Activated naive CD8-positive, alpha-beta T cell treated with anti-CD3 and anti-CD28 coated beads, Interleukin-2, amount 50 U/mL, for 24 hours (primary cell): ENCODE results near the gene CFAP73.

ENCODE experiments used
- ATAC-seq: fragments of 150-1000 bp; cut with Tn5 transposase; one replicate; pipeline ENCODE4 v1.10.0; 2021
- DNase-seq: peaks from one replicate; pipeline ENCODE4 v3.0.0; 2021
- H3K27ac Mint-ChIP-seq: one replicate; pipeline ENCODE4 v1.8.0; 2021; ENCODE audit warnings: mild to moderate bottlenecking, mixed read lengths
- H3K27me3 Mint-ChIP-seq: one replicate; pipeline ENCODE4 v1.8.0; 2021; ENCODE audit warnings: mixed read lengths
- H3K36me3 Mint-ChIP-seq: one replicate; pipeline ENCODE4 v1.8.0; 2021; ENCODE audit warnings: low read depth, mixed read lengths
- H3K4me1 Mint-ChIP-seq: one replicate; pipeline ENCODE4 v1.8.0; 2021; ENCODE audit warnings: mixed read lengths
- H3K4me3 Mint-ChIP-seq: one replicate; pipeline ENCODE4 v1.8.0; 2021; ENCODE audit warnings: mild to moderate bottlenecking, moderate library complexity, mixed read lengths
- H3K9me3 Mint-ChIP-seq: one replicate; pipeline ENCODE4 v1.8.0; 2021; ENCODE audit warnings: mixed read lengths

Gene CFAP73

DNA sequence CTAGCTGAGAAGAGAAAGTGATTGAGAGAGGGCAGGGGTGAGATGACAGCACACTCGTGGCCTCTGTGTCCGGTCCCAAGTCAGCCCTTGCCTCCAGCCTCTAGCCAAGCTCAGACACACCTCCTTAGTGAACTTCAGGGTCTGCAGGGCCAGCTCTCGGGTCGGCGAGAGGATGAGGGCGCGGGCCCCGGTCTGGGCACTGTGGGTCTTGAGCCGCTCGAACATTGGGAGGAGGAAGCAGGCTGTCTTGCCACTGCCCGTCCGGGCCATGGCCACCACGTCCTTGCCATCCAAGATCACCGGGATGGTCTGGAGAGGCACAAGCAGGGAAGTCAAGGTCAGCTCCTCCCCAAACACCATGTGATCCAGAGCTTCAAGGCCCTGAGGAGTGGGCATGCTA, 29.5 kb downstream of the CFAP73 start:
- Mint-ChIP-seq H3K27me3 (no peaks in the 10 kb centered on the region), H3K27ac (no peak overlapping the region), H3K4me3 (no peak overlapping the region), H3K4me1 (peaks cover 18% of the 10 kb centered on the region), H3K9me3 (no peaks in the 10 kb centered on the region), H3K36me3 (peaks cover 57% of the 10 kb centered on the region)
- ATAC-seq (no peak), DNase-seq (no peak)

DNA sequence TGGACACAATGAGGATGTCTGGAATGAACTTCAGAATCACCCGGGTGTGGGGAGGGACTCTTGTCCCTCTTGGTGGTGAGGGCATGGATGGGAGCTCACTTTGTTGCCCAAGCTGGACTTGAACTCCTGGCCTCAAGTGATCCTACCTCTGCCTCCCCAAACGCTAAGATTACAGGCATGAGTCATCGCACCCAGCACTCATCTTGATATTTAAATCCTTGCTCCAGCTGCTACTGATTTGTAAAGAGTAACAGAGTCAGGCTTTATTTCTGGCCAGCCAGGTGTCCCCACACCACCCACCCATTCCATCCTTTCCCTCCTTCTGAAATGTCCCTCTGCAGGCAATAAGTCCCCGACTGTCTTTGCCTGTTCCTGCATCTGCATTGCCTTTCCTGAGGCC, 30.8 kb downstream of the CFAP73 start:
- H3K27me3 Mint-ChIP-seq: no peaks in the 10 kb centered on the region
- ATAC-seq (no peak), DNase-seq (no peak)
- H3K36me3 Mint-ChIP-seq: peaks cover 51% of the 10 kb centered on the region
- H3K9me3 Mint-ChIP-seq: no peaks in the 10 kb centered on the region
- H3K4me3 Mint-ChIP-seq: no peak overlapping the region
- no peak overlapping the region for H3K27ac Mint-ChIP-seq
- peaks cover 21% of the 10 kb centered on the region for H3K4me1 Mint-ChIP-seq

DNA sequence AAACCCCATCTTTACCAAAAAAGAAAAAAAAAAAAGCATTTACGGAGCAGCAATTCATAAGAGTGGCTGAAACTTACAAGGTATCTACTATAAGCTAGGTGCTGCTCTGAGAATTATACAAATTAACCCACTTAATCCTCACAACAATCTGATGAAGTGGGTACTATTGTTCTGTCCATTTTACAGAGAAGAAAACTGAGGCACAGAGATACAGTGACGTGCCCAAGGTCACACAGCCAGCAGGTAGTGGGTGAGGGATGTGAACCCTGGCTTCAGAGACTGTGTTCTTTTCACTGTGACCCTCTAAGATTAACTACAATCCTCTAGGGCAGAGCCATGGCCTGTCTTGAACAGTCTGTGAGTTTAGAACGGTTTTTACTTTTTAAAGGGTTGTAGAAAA, 32.5 kb downstream of the CFAP73 start:
- peaks cover 50% of the 10 kb centered on the region for H3K36me3 Mint-ChIP-seq
- ATAC-seq: no peak

DNA sequence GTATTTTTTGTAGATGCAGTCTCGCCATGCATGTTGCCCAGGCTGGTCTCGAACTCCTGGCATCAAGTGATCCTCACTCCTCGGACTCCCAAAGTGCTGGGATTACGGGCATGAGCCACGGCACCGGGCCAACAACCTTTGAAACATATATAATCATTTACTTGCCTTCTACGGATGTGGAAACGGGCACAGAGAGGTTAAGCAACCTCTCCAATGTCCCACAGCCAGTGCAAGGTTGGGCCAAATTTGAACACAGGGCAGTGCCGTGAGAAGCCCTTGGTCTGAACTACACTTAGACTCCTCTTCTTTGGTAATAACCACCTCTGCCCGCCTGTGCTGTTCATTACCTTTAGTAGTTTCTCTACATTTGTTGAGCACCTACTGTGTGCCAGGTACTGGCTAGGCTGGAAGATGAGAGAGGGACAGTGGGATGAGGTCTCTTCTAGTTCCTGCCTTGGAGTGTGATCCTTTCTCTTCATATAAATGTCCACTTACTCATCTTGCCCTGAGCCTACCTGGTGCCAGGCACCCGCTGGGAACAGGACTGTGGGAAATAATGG, 33.6 kb downstream of the CFAP73 start:
- ATAC-seq (no peak), DNase-seq (no peak)
- peak overlapping the region; percentile 98 for H3K4me3 Mint-ChIP-seq
- peaks cover 40% of the 10 kb centered on the region for H3K4me1 Mint-ChIP-seq
- no peaks in the 10 kb centered on the region for H3K9me3 Mint-ChIP-seq
- peak overlapping the region; percentile 96 for H3K27ac Mint-ChIP-seq
- H3K36me3 Mint-ChIP-seq: peaks cover 45% of the 10 kb centered on the region
- H3K27me3 Mint-ChIP-seq: no peaks in the 10 kb centered on the region

More for the DNA sequence above, 32.5 kb downstream of the CFAP73 start:
- Mint-ChIP-seq H3K9me3 (no peaks in the 10 kb centered on the region), H3K27me3 (no peaks in the 10 kb centered on the region), H3K4me1 (peaks cover 31% of the 10 kb centered on the region), H3K27ac (no peak overlapping the region), H3K4me3 (no peak overlapping the region)
- DNase-seq: no peak

DNA sequence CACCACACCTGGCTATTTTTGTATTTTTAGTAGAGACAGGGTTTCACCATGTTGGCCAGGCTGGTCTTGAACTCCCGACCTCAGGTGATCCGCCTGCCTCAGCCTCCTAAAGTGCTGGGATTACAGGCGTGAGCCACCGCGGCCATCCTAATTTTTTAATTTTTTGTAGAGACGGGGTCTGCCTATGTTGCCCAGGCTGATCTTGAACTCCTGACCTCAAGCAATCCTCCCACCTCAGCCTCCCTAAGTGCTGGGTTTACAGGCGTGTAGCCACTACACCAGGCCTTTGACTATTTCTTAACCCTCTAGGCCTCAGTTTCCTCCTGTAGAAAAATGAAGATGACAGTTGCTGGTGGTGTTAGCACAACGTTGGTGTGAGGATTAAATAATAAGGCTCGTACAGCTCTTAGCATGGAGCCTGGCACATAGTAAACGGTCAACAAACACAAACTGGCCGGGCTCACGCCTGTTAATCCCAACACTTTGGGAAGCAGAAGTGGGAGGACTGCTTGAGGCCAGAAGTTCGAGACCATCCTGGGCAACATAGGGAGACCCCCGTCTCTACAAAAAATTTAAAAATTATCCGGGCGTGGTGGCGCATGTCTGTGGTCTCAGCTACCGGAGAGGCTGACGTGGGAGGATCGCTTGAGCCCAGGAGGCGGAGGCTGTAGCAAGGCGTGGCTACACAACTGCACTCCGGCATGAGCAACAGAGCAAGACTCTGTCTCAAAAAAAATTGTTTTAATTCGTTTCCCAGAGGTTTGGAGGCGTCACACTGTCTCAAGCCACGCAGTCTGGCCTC, 34.8 kb downstream of the CFAP73 start:
- peaks cover 47% of the 10 kb centered on the region for H3K4me1 Mint-ChIP-seq
- peak overlapping the region; percentile 96 for H3K27ac Mint-ChIP-seq
- no peaks in the 10 kb centered on the region for H3K27me3 Mint-ChIP-seq
- peaks cover 40% of the 10 kb centered on the region for H3K36me3 Mint-ChIP-seq
- peak overlapping the region; percentile 98 for H3K4me3 Mint-ChIP-seq
- no peaks in the 10 kb centered on the region for H3K9me3 Mint-ChIP-seq
- ATAC-seq (peak; percentile 70), DNase-seq (no peak)

DNA sequence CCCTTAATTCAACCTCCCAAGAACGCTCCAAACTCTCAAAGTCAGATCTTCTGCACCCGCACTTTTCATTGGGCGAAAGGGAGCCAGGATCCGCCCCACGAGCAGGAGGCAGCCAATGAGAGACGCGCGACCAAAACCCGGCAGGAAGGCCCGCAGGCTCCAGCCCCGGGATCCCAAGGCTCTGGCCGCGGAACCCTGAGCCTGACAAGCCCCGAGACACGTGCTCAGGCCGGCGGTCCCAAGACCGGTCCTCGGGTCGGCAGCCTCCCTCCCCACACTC, 35.3 kb downstream of the CFAP73 start:
- DNase-seq (peak; percentile 88), ATAC-seq (peak; percentile 88)
- Mint-ChIP-seq H3K27me3 (no peaks in the 10 kb centered on the region), H3K9me3 (no peaks in the 10 kb centered on the region), H3K4me1 (peaks cover 48% of the 10 kb centered on the region), H3K27ac (peak overlapping the region; percentile 96), H3K4me3 (peak overlapping the region; percentile 98), H3K36me3 (peaks cover 38% of the 10 kb centered on the region)

DNA sequence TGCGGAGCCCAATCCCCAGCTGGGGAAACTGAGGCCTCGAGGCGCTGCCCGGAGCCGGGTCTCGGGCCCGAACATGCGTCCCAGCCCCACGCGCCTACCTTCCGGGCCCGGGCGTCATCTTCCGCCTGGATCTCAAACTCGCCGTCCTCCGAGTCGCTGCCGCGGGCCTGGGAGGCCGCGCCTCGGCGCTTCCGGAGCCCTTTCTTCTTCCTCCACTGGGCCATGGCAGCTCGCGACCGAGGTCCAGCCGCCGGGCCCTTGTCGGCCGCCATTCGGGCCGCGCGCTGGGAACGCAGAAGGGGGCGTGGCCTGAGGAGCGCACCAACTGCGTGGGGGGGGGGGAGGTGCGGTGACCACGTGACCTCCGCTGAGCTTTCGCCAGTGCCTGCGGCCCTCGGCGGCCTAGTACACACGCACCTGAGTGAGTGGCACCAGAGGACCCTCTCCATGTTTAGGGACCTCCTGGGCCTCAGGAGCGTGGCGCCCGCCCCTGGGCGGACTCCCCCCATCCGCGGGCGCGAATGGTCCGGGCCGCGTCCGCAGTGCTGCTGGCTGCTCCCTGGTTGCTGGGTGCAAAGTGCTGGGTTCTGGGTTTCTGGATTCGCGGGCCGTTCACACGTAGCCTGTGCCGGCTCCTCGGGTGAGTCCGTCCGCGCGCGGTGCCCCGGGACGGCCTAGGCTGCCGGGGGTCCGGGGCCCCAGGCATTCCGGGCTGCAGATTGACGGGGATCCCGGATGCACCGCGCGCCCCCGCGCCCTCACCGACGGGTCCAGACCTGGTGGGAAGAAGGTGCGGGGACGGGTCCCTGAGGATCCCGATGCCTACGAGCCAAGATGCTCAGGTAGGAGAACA, 35.9 kb downstream of the CFAP73 start, which contains the start of the genes DDX54 and RITA1:
DDX54 (minus strand) TSS at position 299 of the 853 bp plus-strand sequence; CDS start at position 272, 27 bp downstream.
RITA1 (plus strand) TSS at position 542 of the 853 bp plus-strand sequence. CDS start 1,026 bp downstream, outside the sequence.
- DNase-seq (peak; percentile 86), ATAC-seq (peak; percentile 62)
- Mint-ChIP-seq H3K36me3 (peaks cover 33% of the 10 kb centered on the region), H3K4me3 (peak within 1 kb of the TSS; percentile 98), H3K4me1 (peaks cover 48% of the 10 kb centered on the region), H3K27ac (peak within 1 kb of the TSS; percentile 96), H3K27me3 (no peaks in the 10 kb centered on the region), H3K9me3 (no peaks in the 10 kb centered on the region)

DNA sequence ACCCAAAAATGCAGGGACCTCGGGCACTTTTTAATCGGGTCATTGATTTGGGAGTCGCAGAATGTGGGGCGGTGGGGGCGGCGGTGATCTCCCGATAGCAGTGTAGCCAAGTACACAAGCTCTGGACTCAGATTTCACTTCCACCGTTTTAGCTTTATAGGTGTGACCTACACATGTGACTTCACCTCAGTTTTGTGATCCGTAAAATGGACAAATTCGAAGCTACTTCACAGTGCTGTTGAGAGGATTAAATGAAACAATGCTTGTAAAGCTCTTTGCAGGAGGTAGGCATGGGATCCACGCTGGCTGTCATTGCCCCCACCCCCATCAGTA, 36.5 kb downstream of the CFAP73 start:
- no peaks in the 10 kb centered on the region for H3K9me3 Mint-ChIP-seq
- DNase-seq (no peak), ATAC-seq (no peak)
- no peaks in the 10 kb centered on the region for H3K27me3 Mint-ChIP-seq
- H3K4me1 Mint-ChIP-seq: peaks cover 48% of the 10 kb centered on the region
- peaks cover 32% of the 10 kb centered on the region for H3K36me3 Mint-ChIP-seq
- peak overlapping the region; percentile 98 for H3K4me3 Mint-ChIP-seq
- H3K27ac Mint-ChIP-seq: peak overlapping the region; percentile 96

DNA sequence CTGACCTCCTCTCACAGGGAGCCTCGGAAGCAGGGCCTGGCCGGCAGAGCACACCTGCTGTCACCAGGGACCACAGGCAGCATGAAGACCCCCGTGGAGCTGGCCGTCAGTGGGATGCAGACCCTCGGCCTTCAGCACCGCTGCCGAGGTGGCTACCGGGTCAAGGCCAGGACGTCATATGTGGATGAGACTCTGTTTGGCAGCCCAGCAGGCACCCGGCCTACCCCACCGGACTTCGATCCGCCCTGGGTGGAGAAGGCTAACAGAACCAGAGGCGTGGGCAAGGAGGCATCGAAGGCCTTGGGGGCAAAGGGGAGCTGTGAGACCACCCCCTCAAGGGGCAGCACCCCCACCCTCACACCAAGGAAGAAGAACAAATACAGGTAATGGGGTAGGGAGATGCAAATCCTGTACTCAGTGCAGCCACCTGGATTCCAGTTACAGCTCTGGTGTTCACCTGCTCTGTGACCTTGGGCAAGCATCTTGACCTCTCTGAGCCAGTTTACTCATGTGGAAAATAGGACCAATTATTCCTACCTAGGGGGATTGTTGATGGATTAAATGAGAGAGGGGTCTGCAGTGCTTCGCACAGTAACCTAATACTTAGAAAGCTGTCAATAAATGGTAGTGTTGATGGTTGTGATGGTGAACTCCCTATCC, 37.3 kb downstream of the CFAP73 start:
- peaks cover 46% of the 10 kb centered on the region for H3K4me1 Mint-ChIP-seq
- peak overlapping the region; percentile 98 for H3K4me3 Mint-ChIP-seq
- DNase-seq (no peak), ATAC-seq (no peak)
- H3K27me3 Mint-ChIP-seq: no peaks in the 10 kb centered on the region
- peak overlapping the region; percentile 96 for H3K27ac Mint-ChIP-seq
- H3K36me3 Mint-ChIP-seq: peaks cover 32% of the 10 kb centered on the region
- no peaks in the 10 kb centered on the region for H3K9me3 Mint-ChIP-seq

DNA sequence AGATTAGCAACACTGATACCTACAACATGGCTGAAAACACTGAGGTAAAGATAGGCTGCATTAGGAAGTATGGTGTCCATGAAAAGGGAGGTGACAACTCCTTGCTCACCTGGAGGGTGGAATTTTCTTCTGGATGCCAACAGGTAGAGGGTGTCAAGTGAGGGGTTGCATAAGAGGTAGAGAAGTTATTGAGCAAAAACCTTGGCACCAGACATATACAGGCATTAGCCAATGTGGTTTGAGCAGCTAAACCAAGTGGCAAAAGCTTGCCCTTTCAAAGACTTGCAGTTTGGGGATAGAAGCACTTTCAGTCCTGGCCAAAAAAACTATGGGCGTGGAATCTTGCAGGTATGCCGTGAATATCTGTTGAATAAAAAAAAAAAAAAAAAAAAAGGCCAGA, 39.8 kb downstream of the CFAP73 start:
- peaks cover 35% of the 10 kb centered on the region for H3K4me1 Mint-ChIP-seq
- H3K36me3 Mint-ChIP-seq: peaks cover 31% of the 10 kb centered on the region
- no peaks in the 10 kb centered on the region for H3K27me3 Mint-ChIP-seq
- H3K27ac Mint-ChIP-seq: no peak overlapping the region
- DNase-seq (no peak), ATAC-seq (no peak)
- H3K4me3 Mint-ChIP-seq: no peak overlapping the region
- no peaks in the 10 kb centered on the region for H3K9me3 Mint-ChIP-seq

DNA sequence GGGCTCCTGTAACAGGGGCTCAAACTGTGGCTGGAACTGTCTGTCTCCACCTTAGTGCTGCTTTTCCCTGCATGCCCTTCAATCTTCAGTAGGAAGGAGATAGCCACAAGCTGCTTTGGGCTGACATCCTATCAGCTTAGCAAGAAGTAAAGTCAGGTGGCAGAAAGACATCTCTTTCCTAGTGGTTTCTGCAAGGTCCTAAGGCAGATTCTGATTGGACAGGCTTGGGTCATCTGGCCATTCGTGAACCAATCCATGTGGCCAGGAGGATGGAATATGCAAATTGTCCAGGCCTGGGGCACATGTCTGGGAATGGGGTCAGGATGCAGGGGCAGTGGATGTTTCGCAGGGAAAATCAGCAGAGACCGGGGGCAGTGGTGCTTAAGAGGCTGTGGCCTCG, 41.2 kb downstream of the CFAP73 start:
- H3K4me3 Mint-ChIP-seq: no peak overlapping the region
- H3K27ac Mint-ChIP-seq: no peak overlapping the region
- peaks cover 31% of the 10 kb centered on the region for H3K4me1 Mint-ChIP-seq
- H3K36me3 Mint-ChIP-seq: peaks cover 31% of the 10 kb centered on the region
- DNase-seq: no peak
- H3K9me3 Mint-ChIP-seq: no peaks in the 10 kb centered on the region
- no peak for ATAC-seq
- H3K27me3 Mint-ChIP-seq: no peaks in the 10 kb centered on the region

DNA sequence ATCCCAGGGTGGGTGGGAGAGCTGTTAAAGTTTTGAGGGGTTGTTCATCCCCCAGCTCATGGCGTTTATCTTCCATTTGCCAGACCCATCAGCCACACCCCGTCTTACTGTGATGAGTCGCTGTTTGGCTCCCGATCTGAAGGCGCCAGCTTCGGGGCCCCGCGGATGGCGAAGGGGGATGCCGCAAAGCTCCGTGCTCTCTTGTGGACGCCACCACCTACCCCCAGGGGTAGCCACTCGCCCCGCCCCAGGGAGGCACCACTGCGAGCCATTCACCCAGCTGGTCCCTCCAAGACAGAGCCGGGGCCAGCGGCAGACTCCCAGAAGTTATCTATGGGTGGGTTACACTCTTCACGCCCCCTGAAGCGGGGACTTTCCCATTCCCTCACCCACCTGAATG, 41.7 kb downstream of the CFAP73 start:
- no peak overlapping the region for H3K27ac Mint-ChIP-seq
- ATAC-seq: no peak
- H3K36me3 Mint-ChIP-seq: peaks cover 30% of the 10 kb centered on the region
- no peak for DNase-seq
- H3K9me3 Mint-ChIP-seq: no peaks in the 10 kb centered on the region
- H3K4me3 Mint-ChIP-seq: no peak overlapping the region
- peaks cover 28% of the 10 kb centered on the region for H3K4me1 Mint-ChIP-seq
- H3K27me3 Mint-ChIP-seq: no peaks in the 10 kb centered on the region

DNA sequence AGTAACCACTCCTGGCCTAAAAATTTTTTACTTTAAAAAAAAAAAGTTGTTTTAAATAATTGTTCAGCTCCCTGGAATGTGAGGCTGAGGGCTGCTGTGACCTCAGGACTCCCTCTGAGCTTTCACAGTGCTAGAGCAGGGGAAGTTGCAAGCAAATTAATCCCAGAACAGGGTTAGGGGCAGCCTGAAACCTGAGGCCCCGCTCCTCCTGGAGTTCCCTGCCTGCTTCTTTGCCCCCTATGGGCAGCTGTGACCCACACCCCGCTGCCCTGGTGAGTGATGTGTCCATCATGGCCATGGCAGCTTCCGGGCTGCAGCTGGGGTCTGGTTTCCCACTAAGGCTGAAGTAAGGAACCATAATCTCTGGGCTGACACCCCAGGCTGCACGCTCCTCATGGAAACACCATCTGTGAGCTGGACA, 45.5 kb downstream of the CFAP73 start:
- Mint-ChIP-seq H3K36me3 (peaks cover 8% of the 10 kb centered on the region), H3K4me1 (peaks cover 6% of the 10 kb centered on the region), H3K9me3 (no peaks in the 10 kb centered on the region), H3K27me3 (no peaks in the 10 kb centered on the region), H3K4me3 (no peak overlapping the region), H3K27ac (no peak overlapping the region)
- ATAC-seq (no peak), DNase-seq (no peak)

DNA sequence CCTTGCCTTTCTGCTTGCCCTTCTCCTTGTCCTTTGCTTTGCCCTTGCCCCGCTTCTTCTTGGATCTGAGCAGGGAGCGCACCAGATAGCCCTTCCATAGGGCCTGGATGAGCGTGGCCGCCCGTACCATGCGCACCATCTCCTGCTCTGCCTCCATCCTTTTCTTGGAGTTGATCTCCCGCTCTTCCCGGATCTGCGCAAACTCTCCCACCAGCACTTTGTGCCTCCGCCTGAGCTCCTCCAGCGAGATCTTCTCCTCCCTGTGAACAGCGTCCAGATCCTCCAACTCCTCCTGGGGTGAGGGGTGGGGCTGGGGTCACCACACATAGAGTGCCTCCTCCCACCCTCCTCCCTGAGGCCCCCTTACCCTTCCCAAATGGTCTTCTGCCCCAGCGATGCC, 46.1 kb downstream of the CFAP73 start:
- no peaks in the 10 kb centered on the region for H3K27me3 Mint-ChIP-seq
- no peaks in the 10 kb centered on the region for H3K9me3 Mint-ChIP-seq
- no peak for DNase-seq
- H3K4me3 Mint-ChIP-seq: no peak overlapping the region
- ATAC-seq: no peak
- H3K36me3 Mint-ChIP-seq: peaks cover 8% of the 10 kb centered on the region
- H3K27ac Mint-ChIP-seq: no peak overlapping the region
- peaks cover 6% of the 10 kb centered on the region for H3K4me1 Mint-ChIP-seq
